OCI-M1 (cell line): ENCODE measurements around the gene CPNE2.
"Not testable (repeated sequence)": the region's sequence is repeated elsewhere in the genome, so short reads cannot be mapped to it uniquely, and the experiment has no call there.

ENCODE experiments used
- DNase-seq: peaks from one replicate; lab custom pipeline; 2025; lab: John Stamatoyannopoulos, UW

The CPNE2 gene

GRCh38 chr16:57069635-57070370 is 22.6 kb upstream of the CPNE2 start:
- DNase-seq: no peak

GRCh38 chr16:57070424-57070823 is 22.0 kb upstream of the CPNE2 start:
- DNase-seq: no peak

- DNase-seq: not testable (repeated sequence)
These were observed 21.2 kb upstream of the CPNE2 start for GRCh38 chr16:57071081-57071732.

- DNase-seq: no peak
These were observed 20.4 kb upstream of the CPNE2 start for GRCh38 chr16:57071831-57072582.

GRCh38 chr16:57072616-57073275 is 19.6 kb upstream of the CPNE2 start:
- no peak for DNase-seq

GRCh38 chr16:57077714-57078113 is 14.7 kb upstream of the CPNE2 start:
- DNase-seq: no peak

GRCh38 chr16:57081744-57082143 is 10.6 kb upstream of the CPNE2 start:
- DNase-seq: no peak

- no peak for DNase-seq
These were observed 9.7 kb upstream of the CPNE2 start for GRCh38 chr16:57082664-57083063.

- DNase-seq: peak; percentile 24
These were observed 8.8 kb upstream of the CPNE2 start for GRCh38 chr16:57083485-57084126.

GRCh38 chr16:57084257-57084770 is 8.1 kb upstream of the CPNE2 start:
- DNase-seq: peak; percentile 82

- DNase-seq: no peak
These were observed 7.4 kb upstream of the CPNE2 start for GRCh38 chr16:57084996-57085395.

GRCh38 chr16:57087003-57087402 is 5.4 kb upstream of the CPNE2 start:
- no peak for DNase-seq

- DNase-seq: no peak
These were observed 3.0 kb upstream of the CPNE2 start for GRCh38 chr16:57089406-57089805.

- DNase-seq: no peak
These were observed 996 bp upstream of the CPNE2 start for GRCh38 chr16:57091200-57091974.

- peak; percentile 44 for DNase-seq
These were observed 516 bp downstream of the CPNE2 start for GRCh38 chr16:57092786-57093411.

- no peak for DNase-seq
These were observed 1.5 kb downstream of the CPNE2 start for GRCh38 chr16:57093666-57094564.

- DNase-seq: no peak
These were observed 2.5 kb downstream of the CPNE2 start for GRCh38 chr16:57094911-57095310.

GRCh38 chr16:57096192-57096591 is 3.8 kb downstream of the CPNE2 start:
- DNase-seq: no peak

- DNase-seq: no peak
These were observed 4.4 kb downstream of the CPNE2 start for GRCh38 chr16:57096793-57097192.
